Spleen (tissue), 11 donors: ENCODE results near the gene TAF7. TPM values are rescaled to one million over a fixed set of nuclear protein-coding genes. Genes with fewer than 3 reads are reported as not detected.
A peak's percentile ranks its signal among the peaks of the same experiment; 100 is the strongest.

Experiments used
- DNase-seq: peaks from one replicate; pipeline ENCODE4 v3.0.0-alpha.2; 2020
- H3K27ac ChIP-seq, 8 donors: fragments of 200-600 bp; sonication (generic) in 7 of 8; 1 replicate in 4 of 8; 2 replicates in 4 of 8; pipeline versions ENCODE4 v1.5.0 to v1.8.0; 2016 to 2021; ENCODE audit warnings: inconsistent platforms in 4 of 8, mild to moderate bottlenecking in 4 of 8, moderate library complexity in 1 of 8
- H3K27me3 ChIP-seq, 7 donors: fragments of 200-600 bp; sonication (generic) in 6 of 7; replicated peaks in 1 of 7; 1 replicate in 4 of 7; 2 replicates in 3 of 7; pipeline versions ENCODE4 v1.5.0 to v1.8.0; 2016 to 2021; ENCODE audit warnings: inconsistent platforms in 3 of 7, mild to moderate bottlenecking in 1 of 7
- H3K36me3 ChIP-seq, 6 donors: fragments of 200-600 bp; sonication (generic) in 5 of 6; 1 replicate in 4 of 6; 2 replicates in 2 of 6; pipeline versions ENCODE4 v1.5.0 to v1.8.0; 2016 to 2021; ENCODE audit warnings: inconsistent platforms in 2 of 6
- H3K4me1 ChIP-seq, 6 donors: fragments of 200-600 bp; sonication (generic) in 5 of 6; 1 replicate in 3 of 6; 2 replicates in 3 of 6; pipeline versions ENCODE4 v1.5.0 to v1.8.0; 2016 to 2021; ENCODE audit warnings: inconsistent platforms in 3 of 6
- H3K4me3 ChIP-seq, 8 donors: fragments of 200-600 bp; sonication (generic) in 7 of 8; 1 replicate in 4 of 8; 2 replicates in 4 of 8; pipeline versions ENCODE4 v1.5.0 to v1.8.0; 2016 to 2021; ENCODE audit warnings: inconsistent platforms in 4 of 8, mild to moderate bottlenecking in 4 of 8, moderate library complexity in 2 of 8
- H3K9me3 ChIP-seq, 8 donors: fragments of 200-600 bp; sonication (generic) in 7 of 8; 1 replicate in 4 of 8; 2 replicates in 4 of 8; pipeline versions ENCODE4 v1.5.0 to v1.8.0; 2016 to 2021; ENCODE audit warnings: inconsistent platforms in 4 of 8
- CTCF ChIP-seq, 11 experiments: fragments of 200-600 bp in 7 of 11; fragments of 450-650 bp in 4 of 11; sonication (generic) in 4 of 11; IDR thresholded peaks in 8 of 11; conservative IDR thresholded peaks in 3 of 11; 1 replicate in 7 of 11; 2 replicates in 4 of 11; pipeline versions ENCODE4 v1.4.0 to v1.8.0; 2016 to 2021; ENCODE audit warnings: antibody characterized with exemption in 11 of 11, inconsistent platforms in 4 of 11, mild to moderate bottlenecking in 1 of 11
- POLR2A ChIP-seq, 3 donors: fragments of 450-650 bp; IDR thresholded peaks; one replicate each; pipeline ENCODE4 v1.5.1; 2017; ENCODE audit warnings: antibody characterized with exemption in 3 of 3, mild to moderate bottlenecking in 1 of 3
- POLR2AphosphoS5 ChIP-seq, 3 donors: sonication (generic); formaldehyde crosslinking; IDR thresholded peaks; one replicate each; pipeline ENCODE4 v1.5.1; 2017; ENCODE audit warnings: antibody characterized with exemption in 3 of 3
- WGBS, 5 donors: extraction: QIAGEN DNeasy Blood & Tissue Kit in 3 of 5; methylation state at CpG; one replicate each; pipeline versions ENCODE4 v1.1.5 to v1.1.7; 2013 to 2018; 5-methylcytosine and 5-hydroxymethylcytosine counted together
- intact Hi-C: fragments of 100-400 bp; cut with DNase I; formaldehyde crosslinking; loops from one replicate; pipeline ENCODE4 v1.15.0; 2023; ENCODE audit warnings: low total_unique reads
- polyA plus RNA-seq, 3 donors: library from polyadenylated mRNA; stranded (reverse); fragments of 200-250 nt; gene quantifications; one replicate each; pipeline ENCODE4 v1.2.1, GENCODE V29; 2013
- total RNA-seq, 7 donors: library from RNA; depleted of rRNA in 3 of 7; stranded (reverse); fragments of >200 nt in 3 of 7; fragmentation: NEBNext Ultra II Directional in 4 of 7; extraction: Animal tissue kit (Norgen Biotek cat#: 25700) in 4 of 7; gene quantifications; one replicate each; pipeline versions ENCODE4 v1.1.0 to v1.2.1, GENCODE V29; 2016 to 2021
- donor health status: healthy with polysubstance abuse.
- donor health status: DM: no; HTN: no; CAD: no; lungs with moderate emphysema.
- donor health status: DM: no; HTN: no; CAD: no.
- donor health status: Bipolar disorder and iron deficiency.
- donor health status: healthy.
- donor health status: DM: no; HTN: no; CAD: no.
- donor health status: DM: yes; HTN: yes; CAD: no.

The TAF7 gene
- total and polyA plus RNA-seq, 10 donors = 67.6 to 112 (median 78.9) TPM

GRCh38 chr5:141362719-141363118, 42.1 kb upstream of the TAF7 start:
- peaks cover 0 to 94% (median 30%) of the 10 kb centered on the region in 7 donors for H3K27me3 ChIP-seq
- H3K4me3 ChIP-seq = no peak overlapping the region
- no peak for DNase-seq
- H3K4me1 ChIP-seq = no peaks in the 10 kb centered on the region
- intact Hi-C loops = no loop called here
- peaks cover 0 to 99% (median 98%) of the 10 kb centered on the region in 8 donors for H3K9me3 ChIP-seq
- no peak for TF ChIP-seq POLR2AphosphoS5 (IDR thresholded peaks at IDR 0.05)
- no peak for TF ChIP-seq CTCF (IDR thresholded peaks at IDR 0.05 in 8 of 11, conservative IDR thresholded peaks at IDR 0.05 in 3 of 11)
- no peak for TF ChIP-seq POLR2A (IDR thresholded peaks at IDR 0.05)
- no peak overlapping the region for H3K27ac ChIP-seq
- H3K36me3 ChIP-seq = peaks cover 0 to 7% (median 0%) of the 10 kb centered on the region in 6 donors

GRCh38 chr5:141360685-141361084, 40.1 kb upstream of the TAF7 start:
- WGBS, 5 donors = 35 to 55% (median 47%) methylated on average over 15 of the region's 15 CpGs

GRCh38 chr5:141359790-141360426, 39.3 kb upstream of the TAF7 start, which contains the start of gene PCDHGB2:
Gene PCDHGB2 (plus strand): TSS chr5:141359994. CDS start chr5:141360136, 142 bp downstream.
- WGBS, 5 donors = 15 to 23% (median 18%) methylated on average over 23 to 24 of the region's 24 CpGs
- peak within 1 kb of the TSS in 5 of 8 donors; percentile 2 to 60 (median 24) for H3K4me3 ChIP-seq
- no peak for DNase-seq
- H3K9me3 ChIP-seq = peaks cover 0 to 100% (median 97%) of the 10 kb centered on the region in 8 donors
- intact Hi-C loops = no loop called here
- H3K4me1 ChIP-seq = no peaks in the 10 kb centered on the region
- TF ChIP-seq CTCF (IDR thresholded peaks at IDR 0.05 in 8 of 11, conservative IDR thresholded peaks at IDR 0.05 in 3 of 11) (peak in 5 of 11 experiments; percentile 22 to 38 (median 27)), POLR2A (IDR thresholded peaks at IDR 0.05) (no peak), POLR2AphosphoS5 (IDR thresholded peaks at IDR 0.05) (no peak)
- H3K27me3 ChIP-seq = peaks cover 0 to 94% (median 16%) of the 10 kb centered on the region in 7 donors
- peaks cover 0 to 7% (median 0%) of the 10 kb centered on the region in 6 donors for H3K36me3 ChIP-seq
- no peak within 1 kb of the TSS for H3K27ac ChIP-seq

More at GRCh38 chr5:141360685-141361084, 40.1 kb upstream of the TAF7 start:
- Histone ChIP-seq H3K36me3 (peaks cover 0 to 7% (median 0%) of the 10 kb centered on the region in 6 donors), H3K27ac (no peak overlapping the region), H3K9me3 (peaks cover 0 to 100% (median 97%) of the 10 kb centered on the region in 8 donors), H3K4me3 (peak overlapping the region in 1 of 8 donors; percentile 60), H3K27me3 (peaks cover 0 to 94% (median 17%) of the 10 kb centered on the region in 7 donors), H3K4me1 (no peaks in the 10 kb centered on the region)
- TF ChIP-seq POLR2AphosphoS5 (IDR thresholded peaks at IDR 0.05) (no peak), POLR2A (IDR thresholded peaks at IDR 0.05) (no peak), CTCF (IDR thresholded peaks at IDR 0.05 in 8 of 11, conservative IDR thresholded peaks at IDR 0.05 in 3 of 11) (no peak)
- DNase-seq = no peak
- intact Hi-C loops = no loop called here

- no peak for DNase-seq
- Histone ChIP-seq H3K9me3 (peaks cover 0 to 100% (median 85%) of the 10 kb centered on the region in 8 donors), H3K4me1 (no peaks in the 10 kb centered on the region), H3K27ac (no peak overlapping the region), H3K27me3 (peaks cover 0 to 92% (median 5%) of the 10 kb centered on the region in 7 donors), H3K4me3 (no peak overlapping the region), H3K36me3 (no peaks in the 10 kb centered on the region)
- no peak for TF ChIP-seq POLR2A (IDR thresholded peaks at IDR 0.05)
- TF ChIP-seq CTCF (IDR thresholded peaks at IDR 0.05 in 8 of 11, conservative IDR thresholded peaks at IDR 0.05 in 3 of 11) = no peak
- TF ChIP-seq POLR2AphosphoS5 (IDR thresholded peaks at IDR 0.05) = no peak
- WGBS, 5 donors = 43 to 57% (median 45%) methylated on average over 16 to 19 of the region's 19 CpGs
- intact Hi-C loops = no loop called here
These were observed 36.4 kb upstream of the TAF7 start for GRCh38 chr5:141356950-141357349.
